GM19468 (cell line): ENCODE measurements around the gene HPN.
"Not testable (repeated sequence)": the region's sequence is repeated elsewhere in the genome, so short reads cannot be mapped to it uniquely, and the experiment has no call there.

ENCODE experiments used
- ATAC-seq: cut with Tn5 transposase; IDR thresholded peaks from one replicate; pipeline ENCODE4 v1.9.1; 2021; ENCODE audit warnings: mild to moderate bottlenecking, moderate library complexity, moderate number of reproducible peaks; ENCODE audit not compliant: unreplicated experiment; ENCODE audit errors: extremely low read depth

HPN gene

GRCh38 chr19:35025969-35026368 is 15.6 kb upstream of the HPN start:
- ATAC-seq = no peak

- ATAC-seq = no peak
These were observed 15.1 kb upstream of the HPN start for GRCh38 chr19:35026418-35026817.

GRCh38 chr19:35027009-35027408 is 14.5 kb upstream of the HPN start:
- ATAC-seq = no peak

GRCh38 chr19:35027851-35028599 is 13.5 kb upstream of the HPN start:
- ATAC-seq = no peak

- not testable (repeated sequence) for ATAC-seq
These were observed 13.0 kb upstream of the HPN start for GRCh38 chr19:35028600-35028885.

- not testable (repeated sequence) for ATAC-seq
These were observed 12.2 kb upstream of the HPN start for GRCh38 chr19:35029275-35029736.

- ATAC-seq = no peak
These were observed 11.7 kb upstream of the HPN start for GRCh38 chr19:35029737-35030256.

- no peak for ATAC-seq
These were observed 11.1 kb upstream of the HPN start, which contains the start of gene SCN1B for GRCh38 chr19:35030257-35031071. Gene SCN1B (plus strand): TSS chr19:35030470. CDS start chr19:35030821, 351 bp downstream.

- ATAC-seq = no peak
These were observed 10.2 kb upstream of the HPN start for GRCh38 chr19:35031072-35031881.

GRCh38 chr19:35032356-35032865 is 9.1 kb upstream of the HPN start:
- no peak for ATAC-seq

- ATAC-seq = no peak
These were observed 8.2 kb upstream of the HPN start for GRCh38 chr19:35033067-35034004.

- ATAC-seq = no peak
These were observed 7.5 kb upstream of the HPN start for GRCh38 chr19:35034005-35034502.

GRCh38 chr19:35034588-35035382 is 6.7 kb upstream of the HPN start:
- ATAC-seq = no peak

- ATAC-seq = no peak
These were observed 3.6 kb upstream of the HPN start for GRCh38 chr19:35037716-35038622.

- no peak for ATAC-seq
These were observed 2.7 kb upstream of the HPN start for GRCh38 chr19:35038623-35039512.
